Upper lobe of right lung (tissue), 1 donor: ENCODE data around the gene GDPD5. TPM values are rescaled to one million over a fixed set of nuclear protein-coding genes. Genes with fewer than 3 reads are reported as not detected.
"Not testable (repeated sequence)": the region's sequence is repeated elsewhere in the genome, so short reads cannot be mapped to it uniquely, and the experiment has no call there.

ENCODE experiments used
- ATAC-seq: fragments of 200-7000 bp; cut with Tn5 transposase; one replicate; pipeline ENCODE4 v1.9.1; 2020; ENCODE audit warnings: mild to moderate bottlenecking, moderate library complexity
- DNase-seq: peaks from one replicate; pipeline ENCODE4 v3.0.0-alpha.2; 2020
- H3K27ac ChIP-seq: fragments of 200-600 bp; one replicate; pipeline ENCODE4 v1.8.0; 2022
- H3K27me3 ChIP-seq: fragments of 200-600 bp; one replicate; pipeline ENCODE4 v1.8.0; 2022; ENCODE audit warnings: mild to moderate bottlenecking
- H3K36me3 ChIP-seq: fragments of 200-600 bp; one replicate; pipeline ENCODE4 v1.8.0; 2022
- H3K4me1 ChIP-seq: fragments of 200-600 bp; one replicate; pipeline ENCODE4 v1.8.0; 2022
- H3K4me3 ChIP-seq: fragments of 200-600 bp; one replicate; pipeline ENCODE4 v1.8.0; 2022; ENCODE audit warnings: mild to moderate bottlenecking
- H3K9me3 ChIP-seq: fragments of 200-600 bp; one replicate; pipeline ENCODE4 v1.8.0; 2022
- CTCF ChIP-seq: fragments of 200-600 bp; IDR thresholded peaks from one replicate; pipeline ENCODE4 v1.8.0; 2022; ENCODE audit warnings: antibody characterized with exemption
- intact Hi-C: fragments of 100-400 bp; cut with DNase I; formaldehyde crosslinking; loops from one replicate; pipeline ENCODE4 v1.11.0; 2022
- total RNA-seq: library from RNA; stranded (reverse); fragmentation: NEBNext Ultra II Directional; extraction: Animal tissue kit (Norgen Biotek cat#: 25700); gene quantifications from one replicate; pipeline ENCODE4 v1.2.1, GENCODE V29; 2021
- donor health status: DM: no; HTN: yes; CAD: no; lungs with severe emphysema.

GDPD5 gene
- total RNA-seq, 1 donor from 2014 or later, result 19.3 TPM

GRCh38 chr11:75421902-75422247 is 103.9 kb downstream of the GDPD5 start:
- Histone ChIP-seq H3K27ac (peak overlapping the region; percentile 75), H3K4me1 (peaks cover 24% of the 10 kb centered on the region), H3K36me3 (peaks cover 4% of the 10 kb centered on the region), H3K9me3 (no peaks in the 10 kb centered on the region), H3K4me3 (no peak overlapping the region), H3K27me3 (no peaks in the 10 kb centered on the region)
- intact Hi-C loops, result no loop called here
- TF ChIP-seq CTCF, result no peak
- DNase-seq, result no peak
- peak; percentile 37 for ATAC-seq

- Histone ChIP-seq H3K27ac (peak overlapping the region; percentile 75), H3K4me3 (no peak overlapping the region), H3K27me3 (no peaks in the 10 kb centered on the region), H3K9me3 (no peaks in the 10 kb centered on the region), H3K36me3 (peaks cover 4% of the 10 kb centered on the region), H3K4me1 (peaks cover 24% of the 10 kb centered on the region)
- TF ChIP-seq CTCF, result no peak
- DNase-seq (no peak), ATAC-seq (no peak)
- intact Hi-C loops, result no loop called here
Observed at GRCh38 chr11:75421035-75421602, 104.6 kb downstream of the GDPD5 start.

GRCh38 chr11:75420224-75421034 is 105.3 kb downstream of the GDPD5 start:
- H3K4me1 ChIP-seq, result peaks cover 24% of the 10 kb centered on the region
- ATAC-seq, result no peak
- peaks cover 4% of the 10 kb centered on the region for H3K36me3 ChIP-seq
- no peak for TF ChIP-seq CTCF
- no peak overlapping the region for H3K4me3 ChIP-seq
- H3K27ac ChIP-seq, result peak overlapping the region; percentile 75
- intact Hi-C loops, result no loop called here
- H3K9me3 ChIP-seq, result no peaks in the 10 kb centered on the region
- no peak for DNase-seq
- H3K27me3 ChIP-seq, result no peaks in the 10 kb centered on the region

GRCh38 chr11:75413864-75414263 is 111.9 kb downstream of the GDPD5 start:
- DNase-seq, result no peak
- Histone ChIP-seq H3K27me3 (no peaks in the 10 kb centered on the region), H3K9me3 (no peaks in the 10 kb centered on the region), H3K4me3 (no peak overlapping the region), H3K27ac (no peak overlapping the region), H3K4me1 (peaks cover 8% of the 10 kb centered on the region), H3K36me3 (peaks cover 28% of the 10 kb centered on the region)
- no peak for TF ChIP-seq CTCF
- intact Hi-C loops, result no loop called here
- no peak for ATAC-seq

GRCh38 chr11:75413146-75413545 is 112.6 kb downstream of the GDPD5 start:
- H3K27me3 ChIP-seq, H3K9me3 ChIP-seq, H3K4me1 ChIP-seq, H3K4me3 ChIP-seq, ATAC-seq, intact Hi-C loops, H3K27ac ChIP-seq: not testable (repeated sequence)
- H3K36me3 ChIP-seq, result peaks cover 28% of the 10 kb centered on the region
- DNase-seq, result peak; percentile 19

- H3K4me3 ChIP-seq, H3K27ac ChIP-seq, H3K9me3 ChIP-seq, ATAC-seq, H3K4me1 ChIP-seq, H3K27me3 ChIP-seq, intact Hi-C loops: not testable (repeated sequence)
- peak; percentile 19 for DNase-seq
- peaks cover 51% of the 10 kb centered on the region for H3K36me3 ChIP-seq
Observed at GRCh38 chr11:75409971-75410370, 115.8 kb downstream of the GDPD5 start.

- Histone ChIP-seq H3K27ac (no peak overlapping the region), H3K4me3 (no peak overlapping the region), H3K9me3 (no peaks in the 10 kb centered on the region), H3K36me3 (peaks cover 57% of the 10 kb centered on the region), H3K4me1 (no peaks in the 10 kb centered on the region), H3K27me3 (no peaks in the 10 kb centered on the region)
- intact Hi-C loops, result no loop called here
- no peak for TF ChIP-seq CTCF
- DNase-seq (peak; percentile 10), ATAC-seq (no peak)
Observed at GRCh38 chr11:75408957-75409219, 116.9 kb downstream of the GDPD5 start.
